Trophoblast cell (in vitro differentiated cells and primary cell): ENCODE data around the gene DOCK8.

Experiments used
- DNase-seq, 2 donors: peaks; one replicate each; pipeline ENCODE4 v3.0.0-alpha.2; 2016
- H2AFZ ChIP-seq: 2 replicates; pipeline ENCODE4 v1.6.1; 2013; ENCODE audit warnings: low read length, moderate library complexity, mild to moderate bottlenecking; ENCODE audit not compliant: insufficient read depth, poor library complexity
- H2AK5ac ChIP-seq: 2 replicates; pipeline ENCODE4 v1.6.1; 2013; ENCODE audit warnings: mild to moderate bottlenecking, low read length
- H2BK120ac ChIP-seq: 2 replicates; pipeline ENCODE4 v1.6.1; 2013; ENCODE audit warnings: low read length, mild to moderate bottlenecking, moderate library complexity; ENCODE audit not compliant: insufficient read depth, poor library complexity
- H2BK12ac ChIP-seq: 2 replicates; pipeline ENCODE4 v1.6.1; 2013; ENCODE audit warnings: mild to moderate bottlenecking, low read length, moderate library complexity
- H2BK5ac ChIP-seq: 2 replicates; pipeline ENCODE4 v1.6.1; 2013; ENCODE audit warnings: low read length, low read depth, moderate library complexity, mild to moderate bottlenecking; ENCODE audit not compliant: poor library complexity
- H3K14ac ChIP-seq: 2 replicates; pipeline ENCODE4 v1.6.1; 2013; ENCODE audit warnings: mild to moderate bottlenecking, low read length
- H3K18ac ChIP-seq: 2 replicates; pipeline ENCODE4 v1.6.1; 2013; ENCODE audit warnings: mild to moderate bottlenecking, low read length
- H3K23ac ChIP-seq: 2 replicates; pipeline ENCODE4 v1.6.1; 2013; ENCODE audit warnings: low read length
- H3K27ac ChIP-seq: 2 replicates; pipeline ENCODE4 v1.5.1; 2013; ENCODE audit warnings: low read depth, mild to moderate bottlenecking, inconsistent platforms, low read length, moderate library complexity
- H3K27me3 ChIP-seq: 2 replicates; pipeline ENCODE4 v1.6.1; 2013; ENCODE audit warnings: inconsistent platforms, mild to moderate bottlenecking, low read length, moderate library complexity; ENCODE audit not compliant: insufficient read depth
- H3K36me3 ChIP-seq, 2 experiments: 1 replicate in 1 of 2; 2 replicates in 1 of 2; pipeline ENCODE4 v1.6.1; 2013; ENCODE audit warnings: low read length in 2 of 2, mild to moderate bottlenecking in 2 of 2, moderate library complexity in 1 of 2; ENCODE audit not compliant: insufficient read depth in 2 of 2, control insufficient read depth in 1 of 2
- H3K4ac ChIP-seq: 2 replicates; pipeline ENCODE4 v1.6.1; 2013; ENCODE audit warnings: low read depth, mild to moderate bottlenecking, low read length, moderate library complexity
- H3K4me1 ChIP-seq, 2 experiments: 1 replicate in 1 of 2; 2 replicates in 1 of 2; pipeline ENCODE4 v1.6.1; 2013; ENCODE audit warnings: low read length in 2 of 2, mild to moderate bottlenecking in 2 of 2, moderate library complexity in 1 of 2; ENCODE audit not compliant: insufficient read depth in 2 of 2, control insufficient read depth in 1 of 2
- H3K4me2 ChIP-seq: 2 replicates; pipeline ENCODE4 v1.6.1; 2013; ENCODE audit warnings: inconsistent platforms, mild to moderate bottlenecking, low read length, moderate library complexity
- H3K4me3 ChIP-seq: 2 replicates; pipeline ENCODE4 v1.5.1; 2013; ENCODE audit warnings: mild to moderate bottlenecking, low read depth, low read length, inconsistent platforms
- H3K79me1 ChIP-seq: one replicate; pipeline ENCODE4 v1.6.1; 2013; ENCODE audit warnings: low read length
- H3K79me2 ChIP-seq: 2 replicates; pipeline ENCODE4 v1.6.1; 2013; ENCODE audit warnings: low read length, mild to moderate bottlenecking; ENCODE audit not compliant: control insufficient read depth, insufficient read depth, poor library complexity
- H3K9ac ChIP-seq: 2 replicates; pipeline ENCODE4 v1.6.1; 2013; ENCODE audit warnings: mild to moderate bottlenecking, low read length
- H3K9me3 ChIP-seq: 2 replicates; pipeline ENCODE4 v1.6.1; 2013; ENCODE audit warnings: low read depth, mild to moderate bottlenecking, control low read depth, inconsistent platforms, low read length; ENCODE audit not compliant: insufficient read depth
- H4K12ac ChIP-seq: 2 replicates; pipeline ENCODE4 v1.6.1; 2013; ENCODE audit warnings: low read depth, mild to moderate bottlenecking, low read length, moderate library complexity
- H4K8ac ChIP-seq: 2 replicates; pipeline ENCODE4 v1.6.1; 2013; ENCODE audit warnings: low read depth, mild to moderate bottlenecking, low read length, moderate library complexity
- H4K91ac ChIP-seq: one replicate; pipeline ENCODE4 v1.6.1; 2013; ENCODE audit warnings: low read depth, mild to moderate bottlenecking, low read length, moderate library complexity
- WGBS: extraction: QIAGEN DNeasy Blood & Tissue Kit; methylation state at CpG from one replicate; pipeline ENCODE4 v1.1.7; 2013; ENCODE audit warnings: missing lambda C conversion rate; ENCODE audit not compliant: insufficient read length, insufficient coverage; ENCODE audit errors: extremely low coverage; 5-methylcytosine and 5-hydroxymethylcytosine counted together

DOCK8 gene

GRCh38 chr9:389159-389558 is 174.5 kb downstream of the DOCK8 start:
- no peaks in the 10 kb centered on the region for H3K79me1 ChIP-seq
- no peak for DNase-seq
- no peak overlapping the region for H2AK5ac ChIP-seq
- H2BK120ac ChIP-seq: no peak overlapping the region
- no peak overlapping the region for H2BK5ac ChIP-seq
- no peak overlapping the region for H2AFZ ChIP-seq
- no peak overlapping the region for H4K8ac ChIP-seq
- H3K4me1 ChIP-seq: peaks cover 0 to 5% of the 10 kb centered on the region in 2 experiments
- no peaks in the 10 kb centered on the region for H3K27me3 ChIP-seq
- H3K4ac ChIP-seq: no peak overlapping the region
- no peak overlapping the region for H3K9ac ChIP-seq
- no peaks in the 10 kb centered on the region for H3K9me3 ChIP-seq
- no CpG with 5 or more reads among the region's 2 CpGs for WGBS
- no peak overlapping the region for H3K14ac ChIP-seq
- H3K79me2 ChIP-seq: no peaks in the 10 kb centered on the region
- H3K4me2 ChIP-seq: no peak overlapping the region
- H3K18ac ChIP-seq: no peak overlapping the region
- H4K12ac ChIP-seq: no peak overlapping the region
- H3K36me3 ChIP-seq: no peaks in the 10 kb centered on the region
- H3K27ac ChIP-seq: no peak overlapping the region
- H4K91ac ChIP-seq: no peak overlapping the region
- no peak overlapping the region for H3K23ac ChIP-seq
- H3K4me3 ChIP-seq: no peak overlapping the region
- no peak overlapping the region for H2BK12ac ChIP-seq

DNA sequence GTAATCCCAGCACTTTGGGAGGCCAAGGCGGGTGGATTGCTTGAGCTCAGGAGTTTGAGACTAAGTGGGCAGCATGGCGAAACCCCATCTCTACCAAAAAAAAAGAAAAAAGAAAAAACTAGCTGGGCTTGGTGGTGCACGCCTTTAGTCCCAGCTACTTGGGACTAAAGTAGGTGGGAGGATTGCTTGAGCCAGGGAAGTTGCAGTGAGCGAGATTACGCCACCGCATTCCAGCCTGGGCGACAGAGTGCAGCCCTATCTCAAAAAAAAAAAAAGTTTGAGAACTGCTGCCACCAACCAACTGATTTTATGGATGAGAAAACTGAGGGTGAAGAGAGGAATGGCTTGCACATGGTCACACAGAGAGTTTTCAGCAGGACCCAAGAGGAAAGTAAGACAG is 175.1 kb downstream of the DOCK8 start:
- no peak overlapping the region for H2BK12ac ChIP-seq
- no peak overlapping the region for H3K27ac ChIP-seq
- no peak overlapping the region for H3K23ac ChIP-seq
- no peaks in the 10 kb centered on the region for H3K79me1 ChIP-seq
- H2AFZ ChIP-seq: no peak overlapping the region
- H3K4me2 ChIP-seq: no peak overlapping the region
- no peak overlapping the region for H4K8ac ChIP-seq
- no peak overlapping the region for H3K18ac ChIP-seq
- no peaks in the 10 kb centered on the region for H3K27me3 ChIP-seq
- H3K36me3 ChIP-seq: no peaks in the 10 kb centered on the region
- H3K4me3 ChIP-seq: no peak overlapping the region
- H3K79me2 ChIP-seq: no peaks in the 10 kb centered on the region
- DNase-seq: peak in 1 of 2 donors; percentile 12
- no peak overlapping the region for H3K4ac ChIP-seq
- H2AK5ac ChIP-seq: no peak overlapping the region
- no peaks in the 10 kb centered on the region for H3K9me3 ChIP-seq
- no CpG with 5 or more reads among the region's 7 CpGs for WGBS
- H4K91ac ChIP-seq: no peak overlapping the region
- no peak overlapping the region for H4K12ac ChIP-seq
- H3K9ac ChIP-seq: no peak overlapping the region
- H2BK120ac ChIP-seq: no peak overlapping the region
- H3K4me1 ChIP-seq: peaks cover 0 to 5% of the 10 kb centered on the region in 2 experiments
- no peak overlapping the region for H2BK5ac ChIP-seq
- no peak overlapping the region for H3K14ac ChIP-seq

DNA sequence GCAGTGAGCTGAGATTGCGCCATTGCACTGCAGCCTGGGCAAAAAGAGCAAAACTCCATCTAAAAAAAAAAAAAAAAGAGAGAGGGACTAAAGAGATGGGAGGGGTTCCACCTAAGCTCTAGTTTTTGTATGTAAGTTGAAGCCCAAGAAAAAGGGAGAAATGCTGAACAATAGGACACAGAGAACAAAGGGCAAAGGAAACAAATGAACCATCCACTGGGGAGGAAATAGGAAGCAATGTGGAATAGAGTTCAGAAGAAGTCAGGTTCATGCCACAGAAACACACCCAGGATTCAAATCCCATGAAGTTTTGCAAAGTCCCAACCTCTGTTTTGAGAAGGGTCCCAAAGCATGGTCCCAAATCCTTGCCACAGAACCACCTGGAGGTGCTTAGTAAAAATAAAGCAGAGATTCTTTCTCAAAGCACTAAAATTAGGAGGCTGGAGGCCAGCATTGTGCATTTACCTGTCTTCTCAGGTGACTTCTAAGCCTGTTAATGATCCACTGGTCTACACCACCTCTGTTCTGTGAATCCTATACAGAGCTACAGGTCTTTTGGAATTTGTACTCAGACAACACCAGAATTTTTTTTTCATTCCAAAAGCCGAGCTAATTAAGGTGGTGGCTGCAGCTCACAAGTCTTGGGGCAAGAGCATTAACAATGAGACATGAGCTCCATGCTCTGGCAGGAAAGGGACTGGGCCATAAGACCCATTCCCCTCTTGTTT is 177.6 kb downstream of the DOCK8 start:
- Histone ChIP-seq H3K27me3 (no peaks in the 10 kb centered on the region), H3K4me2 (no peak overlapping the region), H3K36me3 (no peaks in the 10 kb centered on the region), H2BK5ac (no peak overlapping the region), H3K4me1 (peaks cover 0 to 5% of the 10 kb centered on the region in 2 experiments), H2BK120ac (no peak overlapping the region), H3K23ac (no peak overlapping the region), H3K79me2 (no peaks in the 10 kb centered on the region), H4K8ac (no peak overlapping the region), H3K18ac (no peak overlapping the region), H3K9me3 (peaks cover 1% of the 10 kb centered on the region), H3K4ac (no peak overlapping the region), H2AK5ac (no peak overlapping the region), H4K12ac (no peak overlapping the region), H2AFZ (no peak overlapping the region), H3K4me3 (no peak overlapping the region), H3K79me1 (no peaks in the 10 kb centered on the region), H3K9ac (no peak overlapping the region), H3K27ac (no peak overlapping the region), H2BK12ac (no peak overlapping the region), H4K91ac (no peak overlapping the region), H3K14ac (no peak overlapping the region)
- DNase-seq: no peak
- WGBS: no CpG with 5 or more reads among the region's 2 CpGs

DNA sequence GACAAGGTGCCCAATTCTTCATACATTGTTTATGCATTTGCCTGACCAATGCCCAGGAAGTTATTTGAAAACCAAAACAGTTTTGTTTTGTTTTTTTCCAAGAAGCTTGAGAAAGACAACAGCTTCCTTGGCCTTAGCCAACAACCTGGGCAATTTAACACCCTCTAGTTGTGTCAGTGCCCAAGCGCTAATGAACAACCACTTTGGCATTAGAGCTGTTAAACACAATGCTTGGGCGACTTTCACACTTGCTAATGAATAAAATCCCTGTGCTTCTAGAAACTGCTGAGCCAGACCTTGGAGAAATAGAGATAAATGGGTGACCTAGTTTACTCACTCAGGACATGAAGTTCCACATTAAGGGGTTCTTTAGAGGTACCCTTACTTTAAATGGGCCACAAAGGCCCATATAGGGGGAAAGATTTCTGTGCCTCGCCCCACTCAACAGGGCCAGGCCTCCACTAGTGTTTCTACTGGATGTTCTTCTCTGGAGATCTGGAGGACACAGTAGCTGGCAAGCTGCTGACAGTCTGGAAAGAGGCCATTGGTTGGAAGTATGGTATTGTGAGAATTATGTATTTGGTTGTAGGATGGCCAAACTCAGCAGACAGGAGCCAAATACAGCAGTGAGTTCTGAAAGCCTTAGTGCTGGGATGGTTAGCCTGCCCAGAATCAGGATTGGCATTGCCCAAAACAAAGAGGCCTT is 179.8 kb downstream of the DOCK8 start:
- Histone ChIP-seq H4K91ac (no peak overlapping the region), H2AK5ac (no peak overlapping the region), H2BK5ac (no peak overlapping the region), H3K9me3 (peaks cover 1% of the 10 kb centered on the region), H4K8ac (no peak overlapping the region), H3K79me2 (no peaks in the 10 kb centered on the region), H3K4me1 (peaks cover 0 to 5% of the 10 kb centered on the region in 2 experiments), H3K14ac (no peak overlapping the region), H2BK120ac (no peak overlapping the region), H3K4ac (no peak overlapping the region), H3K36me3 (no peaks in the 10 kb centered on the region), H3K9ac (no peak overlapping the region), H3K79me1 (no peaks in the 10 kb centered on the region), H4K12ac (no peak overlapping the region), H3K4me3 (no peak overlapping the region), H2BK12ac (no peak overlapping the region), H3K18ac (no peak overlapping the region), H2AFZ (no peak overlapping the region), H3K27me3 (no peaks in the 10 kb centered on the region), H3K4me2 (no peak overlapping the region), H3K23ac (no peak overlapping the region), H3K27ac (no peak overlapping the region)
- WGBS: no CpG with 5 or more reads among the region's 3 CpGs
- DNase-seq: no peak
